ENCODE measurements around the gene CD274. TPM values are rescaled to one million over a fixed set of nuclear protein-coding genes. Genes with fewer than 3 reads are reported as not detected.

CD274 gene
- total RNA-seq, 1 experiment from 2014 or later = 0.42 TPM

GRCh38 chr9:5512658-5513452 lies 62.5 kb downstream of the CD274 start (continued):
- TF ChIP-seq PREB (CRISPR knock-in tag; IDR thresholded peaks at IDR 0.05; ENCODE audit: borderline replicate concordance) (no peak), ZSCAN18 (CRISPR knock-in tag; IDR thresholded peaks at IDR 0.05) (no peak), NR2C2 (CRISPR knock-in tag; IDR thresholded peaks at IDR 0.05) (no peak), CBFB (CRISPR knock-in tag; IDR thresholded peaks at IDR 0.05; ENCODE audit: low read depth) (no peak), NR3C1 (CRISPR knock-in tag; conservative IDR thresholded peaks at IDR 0.05; ENCODE audit: low read depth) (no peak)
- TF ChIP-seq, protein P1, sequence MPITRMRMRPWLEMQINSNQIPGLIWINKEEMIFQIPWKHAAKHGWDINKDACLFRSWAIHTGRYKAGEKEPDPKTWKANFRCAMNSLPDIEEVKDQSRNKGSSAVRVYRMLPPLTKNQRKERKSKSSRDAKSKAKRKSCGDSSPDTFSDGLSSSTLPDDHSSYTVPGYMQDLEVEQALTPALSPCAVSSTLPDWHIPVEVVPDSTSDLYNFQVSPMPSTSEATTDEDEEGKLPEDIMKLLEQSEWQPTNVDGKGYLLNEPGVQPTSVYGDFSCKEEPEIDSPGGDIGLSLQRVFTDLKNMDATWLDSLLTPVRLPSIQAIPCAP (CRISPR knock-in tag; IDR thresholded peaks at IDR 0.05) = no peak

DNA sequence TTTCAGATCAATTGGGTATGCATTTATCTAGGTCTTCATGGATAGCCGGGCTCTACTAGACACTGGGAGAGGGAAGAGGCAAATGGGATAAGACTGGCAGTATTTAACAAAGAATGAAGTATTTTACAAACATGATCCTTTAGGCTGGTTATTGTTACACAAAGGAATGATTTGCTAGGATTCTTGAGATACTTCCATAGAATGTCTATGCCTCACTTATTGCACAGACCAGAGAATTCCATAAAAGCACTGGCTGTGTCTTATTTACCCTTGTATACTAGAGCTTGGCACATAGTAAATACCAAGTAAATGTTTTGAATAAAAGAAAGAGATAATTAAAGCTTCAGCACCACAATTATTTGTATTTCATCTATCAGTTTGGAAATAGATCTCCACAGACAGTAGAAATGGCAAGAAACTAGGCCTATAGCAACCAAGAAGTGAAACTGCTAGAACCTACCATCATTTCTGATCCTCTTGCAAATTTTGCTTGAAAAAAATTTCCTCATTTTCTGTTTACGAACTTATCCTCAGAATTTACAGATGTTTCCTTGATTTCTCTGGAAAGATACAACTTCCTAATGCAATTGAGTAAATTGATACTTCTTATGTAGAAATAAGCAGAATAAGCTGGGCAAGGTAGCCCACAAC lies 63.7 kb downstream of the CD274 start:
- DNase-seq (ENCODE audit: low spot score) = no peak
- TF ChIP-seq, protein P2, sequence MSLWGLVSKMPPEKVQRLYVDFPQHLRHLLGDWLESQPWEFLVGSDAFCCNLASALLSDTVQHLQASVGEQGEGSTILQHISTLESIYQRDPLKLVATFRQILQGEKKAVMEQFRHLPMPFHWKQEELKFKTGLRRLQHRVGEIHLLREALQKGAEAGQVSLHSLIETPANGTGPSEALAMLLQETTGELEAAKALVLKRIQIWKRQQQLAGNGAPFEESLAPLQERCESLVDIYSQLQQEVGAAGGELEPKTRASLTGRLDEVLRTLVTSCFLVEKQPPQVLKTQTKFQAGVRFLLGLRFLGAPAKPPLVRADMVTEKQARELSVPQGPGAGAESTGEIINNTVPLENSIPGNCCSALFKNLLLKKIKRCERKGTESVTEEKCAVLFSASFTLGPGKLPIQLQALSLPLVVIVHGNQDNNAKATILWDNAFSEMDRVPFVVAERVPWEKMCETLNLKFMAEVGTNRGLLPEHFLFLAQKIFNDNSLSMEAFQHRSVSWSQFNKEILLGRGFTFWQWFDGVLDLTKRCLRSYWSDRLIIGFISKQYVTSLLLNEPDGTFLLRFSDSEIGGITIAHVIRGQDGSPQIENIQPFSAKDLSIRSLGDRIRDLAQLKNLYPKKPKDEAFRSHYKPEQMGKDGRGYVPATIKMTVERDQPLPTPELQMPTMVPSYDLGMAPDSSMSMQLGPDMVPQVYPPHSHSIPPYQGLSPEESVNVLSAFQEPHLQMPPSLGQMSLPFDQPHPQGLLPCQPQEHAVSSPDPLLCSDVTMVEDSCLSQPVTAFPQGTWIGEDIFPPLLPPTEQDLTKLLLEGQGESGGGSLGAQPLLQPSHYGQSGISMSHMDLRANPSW (CRISPR knock-in tag; conservative IDR thresholded peaks at IDR 0.05; ENCODE audit: low read depth) = no peak
- no peaks in the 10 kb centered on the region for H3K36me3 Mint-ChIP-seq
- no peak overlapping the region for H3K4me3 Mint-ChIP-seq
- ChIA-PET POLR2A (no interaction called here), CTCF (no interaction called here)
- no peaks in the 10 kb centered on the region; the same call in 1 of the 2 replicates for H3K27me3 Mint-ChIP-seq (ENCODE audit: low read depth)
- ATAC-seq = no peak
- H3K9me3 Mint-ChIP-seq = no peaks in the 10 kb centered on the region
- H3K27ac Mint-ChIP-seq = no peak overlapping the region
- H3K4me1 Mint-ChIP-seq = peaks cover 24% of the 10 kb centered on the region

DNA sequence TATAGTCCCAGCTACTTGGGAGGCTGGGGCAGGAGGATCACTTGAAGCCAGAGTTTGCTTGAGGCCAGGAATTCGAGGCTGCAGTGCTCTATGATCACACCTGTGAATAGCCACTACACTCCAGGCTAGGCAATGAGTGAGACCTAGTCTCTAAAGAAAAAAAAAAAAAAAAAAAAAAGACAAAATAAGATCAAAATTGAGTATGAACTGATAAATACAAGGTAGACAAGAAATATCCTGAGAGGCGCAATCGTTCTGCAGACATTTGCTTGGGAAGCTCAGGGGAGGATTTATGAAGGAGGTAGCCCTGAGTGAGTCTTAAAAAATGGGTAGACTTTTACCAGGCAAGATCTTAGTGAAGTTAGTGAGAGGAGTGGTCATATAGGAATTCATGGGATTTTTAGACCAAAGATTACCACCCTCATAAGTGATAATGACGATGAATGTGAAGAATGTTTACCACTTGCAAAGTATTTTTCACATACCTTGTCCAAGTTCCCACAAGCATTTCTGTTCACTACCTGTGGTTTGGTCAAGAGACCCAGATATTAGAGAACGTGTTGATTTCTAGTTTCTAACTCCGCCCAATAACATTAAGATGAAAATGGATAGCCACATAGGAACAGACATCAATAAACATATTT lies 64.4 kb downstream of the CD274 start:
- peaks cover 31% of the 10 kb centered on the region for H3K4me1 Mint-ChIP-seq
- TF ChIP-seq ATF3 (CRISPR knock-in tag; conservative IDR thresholded peaks at IDR 0.05) (no peak), ZNF416 (CRISPR knock-in tag; IDR thresholded peaks at IDR 0.05) (no peak), RELA (CRISPR knock-in tag; IDR thresholded peaks at IDR 0.05; ENCODE audit: borderline replicate concordance) (no peak), IRF2 (CRISPR knock-in tag; IDR thresholded peaks at IDR 0.05; ENCODE audit: borderline replicate concordance, low read depth) (no peak), SP1 (CRISPR knock-in tag; conservative IDR thresholded peaks at IDR 0.05) (no peak), GRHL2 (CRISPR knock-in tag; IDR thresholded peaks at IDR 0.05; ENCODE audit: insufficient replicate concordance, severe bottlenecking) (no peak), ZSCAN18 (CRISPR knock-in tag; IDR thresholded peaks at IDR 0.05) (no peak)
- TF ChIP-seq, protein P2 (CRISPR knock-in tag; conservative IDR thresholded peaks at IDR 0.05; ENCODE audit: low read depth) = no peak
- no peak for ATAC-seq
- no peak for DNase-seq (ENCODE audit: low spot score)
- H3K36me3 Mint-ChIP-seq = no peaks in the 10 kb centered on the region
- no peak overlapping the region for H3K4me3 Mint-ChIP-seq
- POLR2A ChIA-PET = no interaction called here
- H3K27me3 Mint-ChIP-seq (ENCODE audit: low read depth) = no peaks in the 10 kb centered on the region; the same call in 1 of the 2 replicates
- no peak overlapping the region for H3K27ac Mint-ChIP-seq
- CTCF ChIA-PET = no interaction called here
- no peaks in the 10 kb centered on the region for H3K9me3 Mint-ChIP-seq

All from WTC11 (cell line).